D721Med (cell line): ENCODE data around the gene SYNGR1.

Experiments
- DNase-seq: peaks from one replicate; pipeline ENCODE4 v3.0.0; 2011; ENCODE audit warnings: low spot score; ENCODE audit not compliant: insufficient read length
- FAIRE-seq: peaks from 2 replicates; lab custom pipeline; 2011; peaks lifted over from hg19 to GRCh38; lab: Jason Lieb, UNC
- TF ChIP-seq, protein P1 (sequence below): IDR thresholded peaks from 2 replicates; pipeline ENCODE4 v1.5.1; 2012; ENCODE audit warnings: mild to moderate bottlenecking, control low read depth; ENCODE audit not compliant: insufficient read depth; ENCODE audit errors: missing control alignments

The SYNGR1 gene

DNA sequence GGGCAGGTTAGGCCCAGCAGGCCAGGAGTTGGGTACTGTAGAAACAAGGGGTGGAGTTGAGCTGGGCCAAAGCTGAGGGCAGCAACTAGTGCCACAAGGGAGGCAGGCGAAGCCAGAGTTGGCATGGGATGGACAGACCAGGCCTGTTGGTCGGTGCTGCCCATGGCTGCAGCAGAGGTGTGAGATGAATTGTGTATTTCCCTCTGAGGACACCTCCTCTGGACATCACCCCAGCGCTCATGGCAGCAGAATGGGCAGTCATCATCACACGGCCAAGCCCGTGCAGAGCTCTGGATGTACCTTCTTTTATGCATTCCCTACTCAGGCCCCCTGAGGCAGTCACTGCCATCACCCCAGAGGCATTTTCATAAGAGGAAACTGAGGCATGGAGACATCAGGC is 70.1 kb downstream of the SYNGR1 start:
- FAIRE-seq, result no peak
- TF ChIP-seq, protein P1, sequence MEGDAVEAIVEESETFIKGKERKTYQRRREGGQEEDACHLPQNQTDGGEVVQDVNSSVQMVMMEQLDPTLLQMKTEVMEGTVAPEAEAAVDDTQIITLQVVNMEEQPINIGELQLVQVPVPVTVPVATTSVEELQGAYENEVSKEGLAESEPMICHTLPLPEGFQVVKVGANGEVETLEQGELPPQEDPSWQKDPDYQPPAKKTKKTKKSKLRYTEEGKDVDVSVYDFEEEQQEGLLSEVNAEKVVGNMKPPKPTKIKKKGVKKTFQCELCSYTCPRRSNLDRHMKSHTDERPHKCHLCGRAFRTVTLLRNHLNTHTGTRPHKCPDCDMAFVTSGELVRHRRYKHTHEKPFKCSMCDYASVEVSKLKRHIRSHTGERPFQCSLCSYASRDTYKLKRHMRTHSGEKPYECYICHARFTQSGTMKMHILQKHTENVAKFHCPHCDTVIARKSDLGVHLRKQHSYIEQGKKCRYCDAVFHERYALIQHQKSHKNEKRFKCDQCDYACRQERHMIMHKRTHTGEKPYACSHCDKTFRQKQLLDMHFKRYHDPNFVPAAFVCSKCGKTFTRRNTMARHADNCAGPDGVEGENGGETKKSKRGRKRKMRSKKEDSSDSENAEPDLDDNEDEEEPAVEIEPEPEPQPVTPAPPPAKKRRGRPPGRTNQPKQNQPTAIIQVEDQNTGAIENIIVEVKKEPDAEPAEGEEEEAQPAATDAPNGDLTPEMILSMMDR, result no peak
- no peak for DNase-seq

DNA sequence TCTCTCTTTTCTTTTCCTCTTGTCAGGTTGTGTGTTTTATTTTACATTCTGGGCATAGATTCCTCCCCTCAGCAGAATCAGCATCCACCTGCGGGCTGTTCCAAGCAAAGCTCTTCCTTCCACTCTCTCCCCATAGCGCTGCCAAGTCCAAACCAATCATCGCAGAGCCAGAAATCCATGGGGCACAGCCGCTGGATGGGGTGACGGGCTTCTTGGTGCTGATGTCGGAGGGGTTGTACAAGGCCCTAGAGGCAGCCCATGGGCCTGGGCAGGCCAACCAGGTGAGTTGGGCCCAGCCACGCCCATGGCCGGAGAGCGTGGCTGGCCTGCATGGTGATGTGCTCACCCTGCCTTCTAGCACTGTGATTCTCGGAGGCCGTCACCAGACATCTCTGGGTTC is 71.9 kb downstream of the SYNGR1 start:
- TF ChIP-seq, protein P1, result no peak
- FAIRE-seq (no peak), DNase-seq (no peak)

DNA sequence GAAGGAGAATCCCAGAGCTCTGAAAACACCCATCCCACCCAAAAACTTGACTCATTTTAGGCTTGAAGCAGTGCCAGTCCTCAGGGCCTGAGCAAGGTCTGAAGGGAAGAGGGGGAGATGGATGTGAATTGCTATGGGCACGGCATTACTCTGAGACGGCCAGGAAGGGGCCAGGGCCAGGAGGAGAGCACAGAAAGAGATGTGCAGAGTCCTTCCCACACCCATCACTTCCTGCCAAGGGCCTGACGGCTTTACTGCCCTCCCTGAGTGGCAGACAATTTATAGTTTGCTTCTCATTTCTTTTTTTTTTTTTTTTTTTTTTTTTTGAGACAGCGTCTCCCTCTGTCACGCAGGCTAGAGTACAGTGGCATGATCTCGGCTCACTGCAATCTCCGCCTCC is 72.3 kb downstream of the SYNGR1 start:
- FAIRE-seq (no peak), DNase-seq (no peak)
- TF ChIP-seq, protein P1, result no peak

DNA sequence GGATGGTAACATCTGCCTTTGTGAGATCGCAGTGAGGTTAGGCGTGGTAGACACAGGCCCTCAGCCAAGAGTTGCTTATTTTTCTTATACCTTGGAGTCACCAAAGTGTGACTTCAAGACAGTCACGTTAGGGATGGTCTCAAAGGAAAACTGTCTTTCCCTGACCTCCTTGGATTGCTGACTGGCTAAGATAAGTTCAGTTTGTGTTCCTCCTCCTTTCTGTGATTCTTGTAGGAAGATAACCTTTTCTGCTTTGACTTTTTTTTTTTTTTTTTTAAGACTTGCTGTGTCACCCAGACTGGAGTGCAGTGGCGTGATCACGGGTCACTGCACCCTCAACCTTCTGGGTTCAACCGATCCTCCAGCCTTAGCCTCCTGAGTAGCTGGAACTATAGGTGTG is 72.9 kb downstream of the SYNGR1 start:
- TF ChIP-seq, protein P1, result no peak
- no peak for FAIRE-seq
- no peak for DNase-seq

DNA sequence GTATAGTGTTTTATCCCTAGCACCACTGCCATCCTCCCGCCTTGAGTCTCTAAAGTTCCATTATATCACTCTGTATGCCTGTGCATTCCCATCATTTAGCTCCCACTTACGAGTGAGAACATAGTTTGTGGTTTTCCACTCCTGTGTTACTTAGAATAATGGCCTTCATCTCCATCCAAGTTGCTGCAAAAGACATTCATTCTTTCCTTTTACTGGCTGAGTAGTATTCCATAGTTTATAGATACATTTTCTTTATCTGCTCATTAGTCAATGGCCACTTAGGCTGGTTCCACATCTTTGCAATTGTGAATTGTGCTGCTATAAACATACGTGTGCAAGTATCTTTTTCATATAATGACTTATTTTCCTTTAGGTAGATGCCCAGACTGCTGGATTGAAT is 74.2 kb downstream of the SYNGR1 start:
- FAIRE-seq (no peak), DNase-seq (no peak)
- TF ChIP-seq, protein P1, result no peak

DNA sequence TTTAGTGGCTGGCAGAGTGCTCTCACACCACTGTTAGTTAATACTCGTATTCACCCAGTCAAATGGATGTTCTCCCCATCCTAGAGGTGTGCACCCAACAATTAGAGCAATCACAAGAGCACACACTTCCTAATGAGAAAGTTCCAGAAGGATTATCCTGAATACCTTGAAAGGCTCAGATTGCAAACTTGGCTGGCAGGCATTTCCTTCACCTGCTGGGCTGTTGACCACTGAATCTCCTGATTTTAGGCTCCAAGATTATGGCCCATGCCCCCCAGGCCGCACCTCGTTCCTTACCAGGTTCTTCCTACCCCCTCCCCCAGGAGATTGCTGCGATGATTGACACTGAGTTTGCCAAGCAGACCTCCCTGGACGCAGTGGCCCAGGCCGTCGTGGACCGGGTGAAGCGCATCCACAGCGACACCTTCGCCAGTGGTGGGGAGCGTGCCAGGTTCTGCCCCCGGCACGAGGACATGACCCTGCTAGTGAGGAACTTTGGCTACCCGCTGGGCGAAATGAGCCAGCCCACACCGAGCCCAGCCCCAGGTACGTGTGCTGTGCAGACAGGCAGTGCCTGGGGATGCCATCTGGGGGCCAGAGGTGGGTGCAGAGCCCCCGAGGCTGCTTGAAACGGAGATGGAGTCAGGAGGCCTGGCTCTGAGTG is 76.7 kb downstream of the SYNGR1 start:
- no peak for FAIRE-seq
- TF ChIP-seq, protein P1, result no peak
- DNase-seq, result no peak

DNA sequence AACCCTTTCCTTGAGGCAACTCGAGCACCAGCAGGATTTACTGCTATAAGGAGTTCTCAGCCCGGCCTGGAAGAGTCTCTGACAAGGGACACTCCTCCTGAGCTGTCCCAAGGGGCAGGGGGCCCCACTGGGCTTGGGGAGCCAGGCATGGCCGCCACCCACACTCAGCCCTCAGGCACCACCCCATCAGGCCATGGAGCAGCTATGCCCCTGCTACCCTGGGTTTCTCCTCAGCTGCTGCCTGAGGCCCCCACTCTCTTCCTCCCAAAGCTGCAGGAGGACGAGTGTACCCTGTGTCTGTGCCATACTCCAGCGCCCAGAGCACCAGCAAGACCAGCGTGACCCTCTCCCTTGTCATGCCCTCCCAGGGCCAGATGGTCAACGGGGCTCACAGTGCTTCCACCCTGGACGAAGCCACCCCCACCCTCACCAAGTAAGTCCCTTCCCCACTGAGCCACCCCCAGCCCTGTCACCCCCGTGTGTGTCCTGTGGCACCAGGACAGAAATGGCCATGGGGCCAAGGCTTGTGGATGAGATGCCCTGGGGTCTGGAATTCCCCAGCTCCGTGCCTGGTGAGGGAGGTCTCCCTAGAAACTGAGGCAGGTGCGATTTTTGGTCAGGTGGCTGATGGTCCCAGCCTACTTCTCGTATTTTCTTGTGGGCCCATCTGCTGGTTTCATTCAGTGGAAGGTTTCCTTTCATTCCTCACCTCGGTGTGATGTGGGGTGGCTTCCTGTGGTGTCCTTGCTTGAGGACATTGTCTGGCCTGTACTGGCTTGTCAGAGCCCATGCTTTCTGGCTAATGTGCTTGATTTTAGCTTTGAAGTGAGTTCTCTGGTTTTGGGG is 78.2 kb downstream of the SYNGR1 start:
- TF ChIP-seq, protein P1, result no peak
- FAIRE-seq (no peak), DNase-seq (no peak)
